GM12878 (cell line): Measurements from ENCODE around the gene SLFN14. TPM values are rescaled to one million over a fixed set of nuclear protein-coding genes. Genes with fewer than 3 reads are reported as not detected.

ENCODE experiments used
- ATAC-seq: fragments of 200-7000 bp; cut with Tn5 transposase; 3 replicates; pipeline ENCODE4 v1.9.1; 2020; ENCODE audit warnings: mild to moderate bottlenecking, moderate library complexity
- BruUV-seq: library from RNA; stranded (reverse); fragments of 400-500 nt; replicated peaks from 2 replicates; lab custom pipeline; 2021; lab: Mats Ljungman, UMichigan
- CTCF ChIA-PET: fragments of 300-600 bp; sonication (Branson Sonifier 250); formaldehyde crosslinking; extraction: SDS; loops from one replicate; lab custom pipeline; 2021; ENCODE audit warnings: inconsistent platforms; lab: Yijun Ruan, JAX
- POLR2A ChIA-PET: fragments of 350-600 bp; formaldehyde crosslinking; extraction: SDS; loops from one replicate; lab custom pipeline; 2021; ENCODE audit warnings: inconsistent platforms; lab: Charles Lee
- RAD21 ChIA-PET: fragments of 300-600 bp; sonication (Branson Sonifier 250); formaldehyde crosslinking; loops from one replicate; lab custom pipeline; 2023; ENCODE audit warnings: antibody characterized with exemption; ENCODE audit not compliant: unreplicated experiment; lab: Charles Lee
- SMC1A ChIA-PET: fragments of 300-600 bp; sonication (Branson Sonifier 250); formaldehyde crosslinking; loops from one replicate; lab custom pipeline; 2023; ENCODE audit not compliant: unreplicated experiment, uncharacterized antibody; lab: Charles Lee
- DNase-seq: peaks from one replicate; pipeline ENCODE4 v3.0.0-alpha.2; 2011; ENCODE audit warnings: low read depth, low spot score
- FAIRE-seq: peaks from 3 replicates; lab custom pipeline; 2011; peaks lifted over from hg19 to GRCh38; lab: Jason Lieb, UNC
- H2AFZ ChIP-seq: 2 replicates; pipeline ENCODE4 v1.6.0; 2011; ENCODE audit warnings: low read depth, low read length, control low read depth; ENCODE audit not compliant: control insufficient read depth
- H3K27ac ChIP-seq: 2 replicates; pipeline ENCODE4 v1.5.1; 2011; ENCODE audit warnings: control low read depth; ENCODE audit not compliant: control insufficient read depth, insufficient read depth
- H3K27me3 ChIP-seq, 2 experiments: replicated peaks in 1 of 2; 2 replicates each; pipeline versions ENCODE4 v1.6.0 to v1.6.1; 2011; ENCODE audit warnings: low read length in 1 of 2; ENCODE audit not compliant: control insufficient read depth in 2 of 2, insufficient read depth in 2 of 2
- H3K36me3 ChIP-seq, 2 experiments: 2 replicates each; pipeline ENCODE4 v1.5.1; 2011; ENCODE audit warnings: low read length in 1 of 2; ENCODE audit not compliant: control insufficient read depth in 2 of 2, insufficient read depth in 2 of 2
- H3K4me1 ChIP-seq: 2 replicates; pipeline ENCODE4 v1.6.1; 2011; ENCODE audit warnings: mild to moderate bottlenecking, low read length, moderate library complexity, mixed read lengths; ENCODE audit not compliant: control insufficient read depth, insufficient read depth
- H3K4me2 ChIP-seq: 2 replicates; pipeline ENCODE4 v1.6.0; 2011; ENCODE audit warnings: control low read depth; ENCODE audit not compliant: control insufficient read depth, insufficient read depth
- H3K4me3 ChIP-seq: fragments of 200-600 bp; sonication (generic); 2 replicates; pipeline ENCODE4 v1.5.1; 2016
- H3K79me2 ChIP-seq: 2 replicates; pipeline ENCODE4 v1.6.0; 2011; ENCODE audit warnings: low read length; ENCODE audit not compliant: control insufficient read depth, insufficient read depth
- H3K9ac ChIP-seq: 2 replicates; pipeline ENCODE4 v1.8.0; 2011; ENCODE audit warnings: low read length, control low read depth, mixed read lengths; ENCODE audit not compliant: control insufficient read depth, insufficient read depth
- H3K9me3 ChIP-seq: replicated peaks from 3 replicates; pipeline ENCODE4 v1.5.1; 2011; ENCODE audit warnings: mild to moderate bottlenecking, low read length; ENCODE audit not compliant: control insufficient read depth, insufficient read depth
- H4K20me1 ChIP-seq: 2 replicates; pipeline ENCODE4 v1.6.0; 2011; ENCODE audit not compliant: control insufficient read depth, insufficient read depth
- EP300 ChIP-seq, 2 experiments: fragments of 150-350 bp in 1 of 2; IDR thresholded peaks; 2 replicates each; pipeline ENCODE4 v1.6.1; 2011 to 2012; ENCODE audit warnings: low read depth in 2 of 2, low read length in 2 of 2, borderline replicate concordance in 1 of 2, improper control_type of control experiment in 1 of 2, inconsistent platforms in 1 of 2; ENCODE audit not compliant: control insufficient read depth in 1 of 2
- FOXK2 ChIP-seq: fragments of 450-650 bp; IDR thresholded peaks from 2 replicates; pipeline ENCODE4 v1.6.1; 2017; ENCODE audit warnings: mild to moderate bottlenecking, moderate library complexity
- NR2C2 ChIP-seq: IDR thresholded peaks from 2 replicates; pipeline ENCODE4 v1.6.1; 2011; ENCODE audit warnings: borderline replicate concordance, low read depth; ENCODE audit not compliant: control insufficient read depth, insufficient read length
- RAD21 ChIP-seq: IDR thresholded peaks from 2 replicates; pipeline ENCODE4 v1.6.1; 2011; ENCODE audit warnings: mild to moderate bottlenecking, low read depth, low read length, moderate library complexity; ENCODE audit not compliant: insufficient read depth
- SMC3 ChIP-seq: IDR thresholded peaks from 2 replicates; pipeline ENCODE4 v1.6.1; 2011; ENCODE audit warnings: low read length, improper control_type of control experiment, borderline replicate concordance
- STAT1 ChIP-seq: fragments of 450-650 bp; conservative IDR thresholded peaks from 2 replicates; pipeline ENCODE4 v1.6.1; 2014; ENCODE audit warnings: antibody characterized with exemption, mild to moderate bottlenecking
- WGBS: methylation state at CpG from one replicate; pipeline ENCODE4 v1.1.6; 2016; ENCODE audit warnings: low lambda C conversion rate; ENCODE audit not compliant: insufficient replicate concordance, insufficient coverage; ENCODE audit errors: missing lambda C conversion rate; 5-methylcytosine and 5-hydroxymethylcytosine counted together
- in situ Hi-C: fragments of 300-500 bp; cut with MboI; formaldehyde crosslinking; loops from 9 replicates; pipeline ENCODE4 v1.14.3; 2018; ENCODE audit warnings: mixed read lengths
- intact Hi-C: fragments of 100-400 bp; cut with micrococcal nuclease; formaldehyde crosslinking; loops from one replicate; pipeline ENCODE4 v1.14.2; 2022; ENCODE audit not compliant: unreplicated experiment
- polyA plus RNA-seq, 11 experiments: library from polyadenylated mRNA; depleted of rRNA in 4 of 11; unstranded in 6 of 11; stranded (reverse) in 5 of 11; fragments of >200 nt; fragmentation: Nextera tagmentation in 4 of 11; fragmentation: Illumina TruSeq in 1 of 11; extraction: Ambion mirVana in 4 of 11; extraction: Trizol in 1 of 11; gene quantifications; 1 replicate in 1 of 11; 2 replicates in 10 of 11; pipeline versions ENCODE4 v1.2.1 to v1.2.3, GENCODE V29; 2011 to 2016; ENCODE audit warnings: inconsistent platforms in 2 of 11, missing spikeins in 2 of 11, low read depth in 1 of 11
- total RNA-seq, 4 experiments: library from RNA; depleted of rRNA in 3 of 4; stranded (reverse); fragments of >200 nt in 3 of 4; fragmentation: Illumina TruSeq in 1 of 4; extraction: Trizol in 1 of 4; gene quantifications; 2 replicates each; pipeline versions ENCODE4 v1.2.1 to v1.2.3, GENCODE V29; 2013 to 2021
- TF ChIP-seq, protein P1 (sequence below), 3 experiments: IDR thresholded peaks in 2 of 3; conservative IDR thresholded peaks in 1 of 3; 2 replicates each; pipeline ENCODE4 v1.5.1; 2011; ENCODE audit warnings: low read depth in 3 of 3, low read length in 3 of 3, mild to moderate bottlenecking in 3 of 3, control low read depth in 2 of 3, moderate library complexity in 2 of 3, inconsistent platforms in 1 of 3, mixed read lengths in 1 of 3; ENCODE audit not compliant: control insufficient read depth in 2 of 3, insufficient read depth in 1 of 3; ENCODE audit errors: extremely low read depth in 1 of 3
- TF ChIP-seq, protein P2 (sequence below): IDR thresholded peaks from 2 replicates; pipeline ENCODE4 v1.6.1; 2011; ENCODE audit warnings: low read depth, mild to moderate bottlenecking, low read length, moderate library complexity, borderline replicate concordance; ENCODE audit errors: extremely low read depth

Gene SLFN14
- total and polyA plus RNA-seq, 10 of the 15 experiments (the other 5 are each of a cell fraction or from before 2014, with no cell fraction given), result 0.06 to 0.11 (median 0.06) TPM; not detected in 7

DNA sequence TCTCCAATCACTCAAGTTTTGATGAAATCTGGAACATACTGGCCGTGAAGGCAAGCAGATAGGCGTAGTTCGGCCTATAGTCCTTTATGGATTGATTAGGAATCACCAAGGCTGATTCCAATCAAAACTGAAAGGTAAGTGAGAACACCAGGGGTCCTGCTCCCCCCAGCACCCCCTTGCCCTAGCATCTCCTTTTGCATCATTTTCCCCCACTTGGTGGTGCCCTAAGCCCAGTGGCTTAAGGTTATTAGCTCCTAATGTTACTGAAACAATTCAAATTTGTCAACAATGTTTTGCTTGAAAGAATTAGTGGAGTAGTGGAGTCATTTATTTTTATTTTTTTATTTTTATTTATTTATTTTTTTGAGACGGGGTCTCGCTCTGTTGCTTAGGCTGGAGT, 4.9 kb downstream of the SLFN14 start:
- intact Hi-C loops, result loop anchor here (5.0 kb wide), 1 partner anchor 192 kb away; no protein-coding TSS in a partner anchor
- DNase-seq, result no peak
- H3K4me1 ChIP-seq, result no peaks in the 10 kb centered on the region
- FAIRE-seq, result no peak
- no peak overlapping the region for H2AFZ ChIP-seq
- no peaks in the 10 kb centered on the region for H3K9me3 ChIP-seq
- H3K27me3 ChIP-seq, result no peaks in the 10 kb centered on the region
- ChIA-PET POLR2A (no interaction called here), RAD21 (interaction anchor here (0.6 to 1.3 kb wide), 3 partner anchors 22 to 265 kb away, joined by 3 read pairs; no protein-coding TSS in a partner anchor), SMC1A (no interaction called here), CTCF (interaction anchor here (0.6 to 2.8 kb wide), 6 partner anchors 10 to 208 kb away, joined by 3 to 14 read pairs (median 3); partner anchors contain the start of gene PEX12)
- no peak overlapping the region for H3K9ac ChIP-seq
- H3K79me2 ChIP-seq, result no peaks in the 10 kb centered on the region
- no peak overlapping the region for H3K4me2 ChIP-seq
- in situ Hi-C loops, result loop anchor here (5.0 kb wide), 1 partner anchor 48 kb away; no protein-coding TSS in a partner anchor
- no peak overlapping the region for H3K27ac ChIP-seq
- BruUV-seq, result no TSS peak
- no peak overlapping the region for H3K4me3 ChIP-seq
- ATAC-seq, result peak; percentile 49; the same call in 2 of the 3 replicates
- H3K36me3 ChIP-seq, result no peaks in the 10 kb centered on the region; a peak in 1 of 4 replicates
- whole genome bisulfite sequencing, result 69% methylated on average over 5 of the region's 5 CpGs
- no peaks in the 10 kb centered on the region for H4K20me1 ChIP-seq
- TF ChIP-seq SMC3, result peak; percentile 7; the same call in 1 of the 2 replicates
- TF ChIP-seq RAD21, result peak; percentile 44; the same call in 1 of the 2 replicates
- TF ChIP-seq, protein P1, sequence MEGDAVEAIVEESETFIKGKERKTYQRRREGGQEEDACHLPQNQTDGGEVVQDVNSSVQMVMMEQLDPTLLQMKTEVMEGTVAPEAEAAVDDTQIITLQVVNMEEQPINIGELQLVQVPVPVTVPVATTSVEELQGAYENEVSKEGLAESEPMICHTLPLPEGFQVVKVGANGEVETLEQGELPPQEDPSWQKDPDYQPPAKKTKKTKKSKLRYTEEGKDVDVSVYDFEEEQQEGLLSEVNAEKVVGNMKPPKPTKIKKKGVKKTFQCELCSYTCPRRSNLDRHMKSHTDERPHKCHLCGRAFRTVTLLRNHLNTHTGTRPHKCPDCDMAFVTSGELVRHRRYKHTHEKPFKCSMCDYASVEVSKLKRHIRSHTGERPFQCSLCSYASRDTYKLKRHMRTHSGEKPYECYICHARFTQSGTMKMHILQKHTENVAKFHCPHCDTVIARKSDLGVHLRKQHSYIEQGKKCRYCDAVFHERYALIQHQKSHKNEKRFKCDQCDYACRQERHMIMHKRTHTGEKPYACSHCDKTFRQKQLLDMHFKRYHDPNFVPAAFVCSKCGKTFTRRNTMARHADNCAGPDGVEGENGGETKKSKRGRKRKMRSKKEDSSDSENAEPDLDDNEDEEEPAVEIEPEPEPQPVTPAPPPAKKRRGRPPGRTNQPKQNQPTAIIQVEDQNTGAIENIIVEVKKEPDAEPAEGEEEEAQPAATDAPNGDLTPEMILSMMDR (IDR thresholded peaks at IDR 0.05 in 2 of 3, conservative IDR thresholded peaks at IDR 0.05 in 1 of 3; ENCODE audit: control insufficient read depth in 2 of 3, extremely low read depth in 1 of 3, insufficient read depth in 1 of 3, low read depth in 3 of 3, low read length in 3 of 3), result peak; percentile 22 to 36 (median 25); a peak in 4 of 6 replicates
- TF ChIP-seq STAT1, result no peak
- TF ChIP-seq FOXK2, result no peak
- no peak for TF ChIP-seq NR2C2
- TF ChIP-seq, protein P2, sequence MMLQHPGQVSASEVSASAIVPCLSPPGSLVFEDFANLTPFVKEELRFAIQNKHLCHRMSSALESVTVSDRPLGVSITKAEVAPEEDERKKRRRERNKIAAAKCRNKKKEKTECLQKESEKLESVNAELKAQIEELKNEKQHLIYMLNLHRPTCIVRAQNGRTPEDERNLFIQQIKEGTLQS, result no peak
- TF ChIP-seq EP300 (IDR thresholded peaks at IDR 0.05; ENCODE audit: borderline replicate concordance in 1 of 2, control insufficient read depth in 1 of 2, low read depth in 2 of 2, low read length in 2 of 2), result no peak
